Ectodermal cell (in vitro differentiated cells): Measurements from ENCODE around the gene LAMC3. TPM values are rescaled to one million over a fixed set of nuclear protein-coding genes. Genes with fewer than 3 reads are reported as not detected.

Experiments
- H3K27ac ChIP-seq: 2 replicates; pipeline ENCODE4 v1.7.0; 2013; ENCODE audit warnings: mild to moderate bottlenecking, low read depth, low read length; ENCODE audit not compliant: insufficient read depth, poor library complexity, severe bottlenecking
- H3K27me3 ChIP-seq: 2 replicates; pipeline ENCODE4 v1.7.0; 2013; ENCODE audit warnings: mild to moderate bottlenecking, low read length; ENCODE audit not compliant: insufficient read depth, control insufficient read depth, poor library complexity, severe bottlenecking
- H3K36me3 ChIP-seq: one replicate; pipeline ENCODE4 v1.7.0; 2013; ENCODE audit warnings: low read length; ENCODE audit not compliant: control insufficient read depth, insufficient read depth
- H3K4me1 ChIP-seq: one replicate; pipeline ENCODE4 v1.7.0; 2013; ENCODE audit warnings: low read length; ENCODE audit not compliant: control insufficient read depth, insufficient read depth
- H3K4me3 ChIP-seq: 2 replicates; pipeline ENCODE4 v1.7.0; 2013; ENCODE audit warnings: low read depth, low read length, control low read depth; ENCODE audit not compliant: insufficient read depth
- H3K9me3 ChIP-seq: 2 replicates; pipeline ENCODE4 v1.7.0; 2013; ENCODE audit warnings: mild to moderate bottlenecking, low read length, moderate library complexity; ENCODE audit not compliant: control insufficient read depth
- WGBS, 2 experiments: methylation state at CpG; one replicate each; pipeline ENCODE4 v1.1.7; 2013; ENCODE audit warnings: missing lambda C conversion rate in 2 of 2; 5-methylcytosine and 5-hydroxymethylcytosine counted together
- polyA plus RNA-seq, 4 experiments: library from polyadenylated mRNA; stranded (reverse); fragments of 50-300 nt; gene quantifications; one replicate each; pipeline ENCODE4 v1.2.3, GENCODE V29; 2013

The LAMC3 gene
- polyA plus RNA-seq (2013, experiment 1 of 4) = 0.22 TPM
- polyA plus RNA-seq (2013, experiment 2 of 4) = 0.44 TPM
- 1.0 TPM for polyA plus RNA-seq (2013, experiment 3 of 4)
- 0.49 TPM for polyA plus RNA-seq (2013, experiment 4 of 4)

DNA sequence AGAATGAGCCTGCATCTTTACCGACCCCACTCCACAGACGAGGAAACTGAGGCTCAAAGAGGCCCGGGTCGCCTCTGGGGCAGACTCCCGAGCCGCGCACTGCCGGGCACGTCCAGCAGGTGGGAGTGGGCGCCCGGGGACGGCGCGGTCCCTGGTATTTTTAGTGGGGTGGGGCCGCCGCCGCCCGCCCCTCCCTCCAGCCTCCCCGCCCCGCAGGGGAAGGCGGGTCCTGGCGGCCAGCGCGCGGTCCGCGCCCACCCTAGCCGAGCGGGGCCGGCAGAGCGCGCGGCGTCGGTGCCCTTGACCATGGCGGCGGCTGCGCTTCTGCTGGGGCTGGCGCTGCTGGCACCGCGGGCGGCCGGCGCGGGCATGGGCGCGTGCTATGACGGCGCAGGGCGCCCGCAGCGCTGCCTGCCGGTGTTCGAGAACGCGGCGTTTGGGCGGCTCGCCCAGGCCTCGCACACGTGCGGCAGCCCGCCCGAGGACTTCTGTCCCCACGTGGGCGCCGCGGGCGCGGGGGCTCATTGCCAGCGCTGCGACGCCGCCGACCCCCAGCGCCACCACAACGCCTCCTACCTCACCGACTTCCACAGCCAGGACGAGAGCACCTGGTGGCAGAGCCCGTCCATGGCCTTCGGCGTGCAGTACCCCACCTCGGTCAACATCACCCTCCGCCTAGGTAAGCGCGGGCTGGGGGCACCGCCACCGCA, at the start of gene LAMC3:
Gene LAMC3 (plus strand): TSS at position 266 of the 710 bp plus-strand sequence. CDS start 41 bp downstream, at position 307.
- peaks cover 16% of the 10 kb centered on the region for H3K4me1 ChIP-seq
- no peaks in the 10 kb centered on the region for H3K9me3 ChIP-seq
- H3K4me3 ChIP-seq = no peak within 1 kb of the TSS
- peaks cover 36% of the 10 kb centered on the region for H3K27me3 ChIP-seq
- 9% methylated on average over 88 of the region's 88 CpGs for WGBS, 2 experiments
- no peak within 1 kb of the TSS for H3K27ac ChIP-seq
- no peaks in the 10 kb centered on the region for H3K36me3 ChIP-seq

DNA sequence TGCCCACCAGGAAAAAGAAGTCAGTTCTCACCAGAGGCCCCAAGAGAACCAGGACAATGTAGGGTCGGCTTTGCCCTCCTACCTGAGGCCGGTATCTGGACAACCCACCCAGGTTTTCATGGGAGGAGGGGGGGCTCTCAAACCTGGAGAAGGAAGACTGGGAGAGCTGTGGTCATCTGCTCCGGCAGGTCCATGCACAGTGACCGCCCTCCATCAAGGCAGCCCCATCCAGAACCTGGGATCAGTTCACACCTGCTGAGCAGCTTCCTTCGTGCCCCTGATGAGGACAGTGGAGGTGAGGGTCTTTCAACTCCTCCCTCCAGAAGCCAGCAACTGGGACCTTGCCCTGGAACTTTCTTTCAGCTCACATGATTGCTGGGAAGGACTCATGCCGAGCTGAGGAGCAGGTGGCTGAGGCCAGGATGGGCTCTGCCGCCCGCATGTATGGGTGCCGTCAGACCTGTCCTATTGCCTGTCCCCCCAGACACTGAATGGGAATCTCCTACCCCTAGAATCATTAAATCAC, 49.1 kb upstream of the LAMC3 start:
- H3K27ac ChIP-seq = no peak overlapping the region
- 94 to 96% methylated on average over 9 of the region's 9 CpGs for whole genome bisulfite sequencing, 2 experiments

DNA sequence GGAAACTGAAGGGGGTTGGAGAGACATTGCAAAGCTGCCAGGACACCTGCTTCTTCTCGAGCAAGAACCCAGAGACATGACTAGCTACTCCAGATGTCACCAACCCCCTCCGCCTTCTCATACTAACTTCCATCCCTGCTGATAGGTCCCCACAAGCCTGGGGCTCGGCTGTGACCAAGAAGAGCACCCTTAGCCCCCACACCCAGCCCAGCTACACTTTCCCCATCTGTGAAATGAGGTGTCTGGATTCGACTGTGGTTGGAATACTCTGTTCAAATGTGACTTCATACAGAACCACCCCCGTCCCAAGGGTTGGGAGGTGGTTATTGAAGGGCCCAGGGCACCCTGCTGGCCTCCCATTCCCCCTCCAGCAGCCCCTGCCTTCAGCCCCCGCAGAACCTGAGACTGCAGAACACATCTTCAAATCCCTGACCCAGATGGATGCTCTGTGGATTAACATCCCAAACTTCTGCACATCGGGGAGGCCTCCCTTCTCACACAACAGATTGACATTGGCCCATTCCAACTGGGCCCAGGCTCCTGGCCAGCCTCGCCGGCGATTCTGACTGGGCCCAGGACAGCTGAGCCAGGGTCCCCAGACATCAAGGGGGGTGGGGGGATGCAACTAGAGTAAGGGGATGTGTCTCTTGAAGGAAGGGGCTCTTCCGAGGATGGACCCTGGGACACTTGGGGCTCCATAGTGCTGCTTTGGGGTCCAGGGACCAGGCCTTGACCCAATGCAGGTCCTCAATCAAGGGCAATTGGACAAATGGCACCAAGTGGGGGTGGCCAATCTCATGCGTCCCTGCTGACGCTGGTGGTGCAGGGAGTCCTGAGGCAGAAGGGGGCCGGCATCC, 48.2 kb upstream of the LAMC3 start:
- Histone ChIP-seq H3K9me3 (no peaks in the 10 kb centered on the region), H3K4me1 (peaks cover 11% of the 10 kb centered on the region), H3K27ac (no peak overlapping the region), H3K36me3 (no peaks in the 10 kb centered on the region), H3K27me3 (no peaks in the 10 kb centered on the region), H3K4me3 (no peak overlapping the region)
- 93 to 95% methylated on average over 13 to 14 of the region's 14 CpGs for WGBS, 2 experiments

More for the DNA sequence above, 49.1 kb upstream of the LAMC3 start:
- Histone ChIP-seq H3K27me3 (no peaks in the 10 kb centered on the region), H3K4me3 (no peak overlapping the region), H3K4me1 (peaks cover 14% of the 10 kb centered on the region), H3K36me3 (no peaks in the 10 kb centered on the region), H3K9me3 (no peaks in the 10 kb centered on the region)

DNA sequence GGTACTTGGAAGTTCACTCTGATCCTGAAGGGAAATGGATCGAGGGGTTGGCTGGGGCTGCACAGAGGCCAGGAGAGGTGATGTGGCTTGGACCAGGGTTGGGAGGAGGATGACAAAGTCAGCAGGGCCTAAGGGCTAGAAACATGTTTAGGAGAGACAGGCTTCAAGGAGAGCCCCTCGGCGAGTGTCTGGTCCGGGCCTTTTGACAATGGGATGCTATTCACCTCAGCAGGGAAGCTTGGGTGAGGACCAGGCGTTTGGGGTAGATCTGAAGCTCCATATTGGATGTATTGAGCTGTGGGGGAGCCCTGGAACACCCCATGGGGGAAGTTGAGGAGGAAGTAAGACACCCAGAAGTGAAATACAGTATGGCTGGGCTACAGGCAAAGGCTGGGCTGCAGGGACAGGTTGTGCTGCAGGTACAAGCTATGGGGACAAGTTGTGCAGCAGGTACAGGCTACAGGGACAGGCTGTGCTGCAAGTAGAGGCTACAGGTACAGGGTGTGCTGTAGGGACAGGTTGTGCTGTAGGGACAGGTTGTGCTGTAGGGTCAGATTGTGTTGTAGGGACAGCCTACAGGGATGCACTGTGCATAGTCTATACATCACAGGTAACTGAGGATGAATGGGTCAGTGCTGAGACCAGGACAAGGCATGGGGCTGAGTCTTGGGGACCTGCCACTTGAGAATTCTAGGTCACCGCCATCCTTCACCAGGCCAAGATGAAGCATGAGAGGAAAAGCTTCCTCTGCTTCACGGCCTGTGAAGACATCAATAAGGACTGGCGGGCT, 47.3 kb upstream of the LAMC3 start:
- 88 to 90% methylated on average over 8 of the region's 8 CpGs for WGBS, 2 experiments
- no peaks in the 10 kb centered on the region for H3K9me3 ChIP-seq

DNA sequence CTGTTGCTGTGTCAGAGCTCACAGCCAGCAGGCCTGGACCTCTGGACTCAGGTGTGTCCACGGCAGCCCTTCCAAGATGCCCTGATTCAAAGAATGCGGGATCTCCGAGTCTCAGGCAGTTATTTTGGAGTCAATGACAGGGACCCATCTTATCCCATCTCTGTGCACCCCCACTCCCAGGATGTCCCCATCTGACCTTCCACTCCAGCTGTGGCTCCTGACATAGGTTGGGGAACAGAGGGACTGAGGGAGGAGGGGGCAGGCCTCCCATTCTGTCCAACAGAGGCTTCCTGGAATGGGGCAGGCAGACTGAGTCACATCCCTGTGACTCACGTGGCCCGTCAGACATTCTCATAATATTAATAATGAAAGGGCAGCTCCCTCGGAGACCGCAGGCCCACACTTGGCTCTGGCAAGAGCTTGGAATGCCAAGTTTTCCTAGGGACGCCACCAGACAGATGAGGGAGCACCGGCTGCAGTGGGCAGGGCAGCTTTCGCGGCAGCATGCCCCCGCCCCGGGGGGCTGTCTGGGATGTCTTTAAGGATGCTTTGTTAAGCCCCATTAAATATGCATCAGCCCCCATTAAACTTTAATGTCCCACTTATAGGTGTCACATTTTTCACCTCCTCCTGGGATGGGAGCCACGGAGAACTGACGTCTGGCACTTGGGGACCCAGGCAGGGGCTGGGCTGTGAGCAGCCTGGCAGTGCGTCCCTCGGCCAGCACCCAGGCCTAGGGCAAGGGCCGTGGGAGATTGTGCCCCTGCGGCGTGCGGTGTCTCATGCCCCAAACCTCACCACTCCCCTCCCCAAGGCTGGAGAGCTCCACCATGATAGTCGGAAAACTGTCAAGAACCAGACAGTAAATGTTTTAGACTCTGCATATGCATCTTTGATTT, 46.3 kb upstream of the LAMC3 start:
- Histone ChIP-seq H3K36me3 (no peaks in the 10 kb centered on the region), H3K27me3 (no peaks in the 10 kb centered on the region), H3K4me1 (no peaks in the 10 kb centered on the region), H3K9me3 (no peaks in the 10 kb centered on the region), H3K4me3 (no peak overlapping the region), H3K27ac (no peak overlapping the region)
- 78 to 84% methylated on average over 22 of the region's 22 CpGs for WGBS, 2 experiments

More for the DNA sequence above, 47.3 kb upstream of the LAMC3 start:
- Histone ChIP-seq H3K4me1 (peaks cover 1% of the 10 kb centered on the region), H3K4me3 (no peak overlapping the region), H3K27ac (no peak overlapping the region), H3K36me3 (no peaks in the 10 kb centered on the region), H3K27me3 (no peaks in the 10 kb centered on the region)

- Histone ChIP-seq H3K4me1 (no peaks in the 10 kb centered on the region), H3K27ac (no peak overlapping the region), H3K9me3 (no peaks in the 10 kb centered on the region), H3K4me3 (no peak overlapping the region), H3K27me3 (no peaks in the 10 kb centered on the region), H3K36me3 (no peaks in the 10 kb centered on the region)
- WGBS, 2 experiments = 93% methylated on average over 15 of the region's 15 CpGs
Measured at GRCh38 chr9:130963337-130963908, 45.6 kb upstream of the LAMC3 start.

- Histone ChIP-seq H3K36me3 (no peaks in the 10 kb centered on the region), H3K4me1 (no peaks in the 10 kb centered on the region), H3K9me3 (no peaks in the 10 kb centered on the region), H3K27ac (no peak overlapping the region), H3K4me3 (no peak overlapping the region), H3K27me3 (no peaks in the 10 kb centered on the region)
- WGBS, 2 experiments = 93 to 95% methylated on average over 8 of the region's 8 CpGs
Measured at GRCh38 chr9:130963916-130964315, 45.1 kb upstream of the LAMC3 start.

DNA sequence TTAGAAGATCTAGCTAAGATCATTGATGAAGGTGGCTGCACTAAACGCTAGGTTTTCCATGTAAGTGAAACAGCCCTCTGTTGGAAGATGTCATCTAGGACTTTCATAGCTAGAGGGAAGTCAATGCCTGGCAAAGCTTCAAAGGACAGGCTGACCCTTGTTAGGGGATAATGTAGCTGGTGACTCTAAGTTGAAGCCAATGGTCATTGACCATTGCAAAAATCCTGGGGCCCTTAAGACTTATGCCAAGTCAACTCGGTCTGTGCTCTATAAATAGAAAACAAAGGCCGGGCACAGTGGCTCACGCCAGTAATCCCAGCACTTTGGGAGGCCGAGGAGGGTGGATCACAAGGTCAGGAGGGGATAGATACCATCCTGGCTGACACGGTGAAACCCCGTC, 43.3 kb upstream of the LAMC3 start:
- Histone ChIP-seq H3K9me3 (no peaks in the 10 kb centered on the region), H3K4me3 (no peak overlapping the region), H3K27ac (no peak overlapping the region), H3K4me1 (no peaks in the 10 kb centered on the region), H3K36me3 (no peaks in the 10 kb centered on the region), H3K27me3 (no peaks in the 10 kb centered on the region)
- 91% methylated on average over 7 of the region's 7 CpGs for WGBS, 2 experiments

DNA sequence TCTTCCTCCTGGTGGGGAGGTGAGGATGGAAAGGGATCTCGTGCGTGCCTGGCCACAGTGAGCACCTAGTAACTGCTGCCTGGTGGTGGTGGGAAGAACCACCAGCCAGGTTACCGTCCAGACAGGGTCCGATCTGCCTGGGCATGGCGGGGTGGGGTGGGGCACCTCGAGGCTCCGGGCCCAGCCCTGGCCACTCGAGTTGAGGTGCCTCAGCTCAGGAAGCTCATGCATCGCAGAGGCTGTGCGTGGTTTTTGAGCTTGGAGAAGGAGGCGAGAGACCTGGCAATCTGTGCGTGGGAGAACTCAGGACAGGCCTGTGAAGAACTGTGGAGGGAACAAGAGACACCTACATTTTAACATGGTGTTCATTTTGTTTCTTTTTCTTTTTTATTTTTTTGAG, 38.9 kb upstream of the LAMC3 start:
- WGBS, 2 experiments = 91 to 92% methylated on average over 12 of the region's 12 CpGs
- H3K4me3 ChIP-seq = no peak overlapping the region
- H3K36me3 ChIP-seq = no peaks in the 10 kb centered on the region
- no peaks in the 10 kb centered on the region for H3K9me3 ChIP-seq
- no peak overlapping the region for H3K27ac ChIP-seq
- H3K4me1 ChIP-seq = peaks cover 11% of the 10 kb centered on the region
- H3K27me3 ChIP-seq = no peaks in the 10 kb centered on the region
